OCI-LY3 (cell line): Measurements from ENCODE around the gene L3HYPDH.

Experiments used
- CTCF ChIP-seq: fragments of 200-600, 300-600 bp; sonication (generic); IDR thresholded peaks from 2 replicates; pipeline ENCODE4 v1.5.1; 2014; ENCODE audit warnings: antibody characterized with exemption, low read length, low read depth
- EZH2phosphoT487 ChIP-seq: fragments of 200-600 bp; shearing (Covaris generic); IDR thresholded peaks from 2 replicates; pipeline ENCODE4 v1.6.1; 2018; ENCODE audit warnings: antibody characterized with exemption, mixed run types, low read depth

- TF ChIP-seq CTCF: no peak
- TF ChIP-seq EZH2phosphoT487: no peak
These were observed 845 bp downstream of the L3HYPDH start for GRCh38 chr14:59483363-59483762.
